CD4-positive, alpha-beta T cell treated with Interleukin-12 subunit alpha and Interleukin-12 subunit beta, for 1 hour (primary cell): ENCODE data around the gene PJA2.

Source experiments
- DNase-seq: peaks from one replicate; pipeline ENCODE4 v3.0.0-alpha.2; 2020

The PJA2 gene

GRCh38 chr5:109349388-109349787, 60.4 kb downstream of the PJA2 start:
- DNase-seq, result no peak

GRCh38 chr5:109347252-109347888, 62.4 kb downstream of the PJA2 start:
- DNase-seq, result no peak

- DNase-seq, result no peak
Measured at GRCh38 chr5:109345699-109346098, 64.1 kb downstream of the PJA2 start.

- no peak for DNase-seq
Measured at GRCh38 chr5:109340351-109340750, 69.4 kb downstream of the PJA2 start.

- DNase-seq, result no peak
Measured at GRCh38 chr5:109335114-109335513, 74.7 kb downstream of the PJA2 start.

- no peak for DNase-seq
Measured at GRCh38 chr5:109334056-109334455, 75.7 kb downstream of the PJA2 start.

- DNase-seq, result no peak
Measured at GRCh38 chr5:109329333-109330237, 80.2 kb downstream of the PJA2 start.

GRCh38 chr5:109328626-109329025, 81.1 kb downstream of the PJA2 start:
- no peak for DNase-seq

- DNase-seq, result no peak
Measured at GRCh38 chr5:109327570-109327969, 82.2 kb downstream of the PJA2 start.

GRCh38 chr5:109326919-109327318, 82.9 kb downstream of the PJA2 start:
- no peak for DNase-seq

GRCh38 chr5:109325456-109325855, 84.3 kb downstream of the PJA2 start:
- no peak for DNase-seq

GRCh38 chr5:109324931-109325330, 84.8 kb downstream of the PJA2 start:
- DNase-seq, result no peak

- DNase-seq, result no peak
Measured at GRCh38 chr5:109324351-109324750, 85.4 kb downstream of the PJA2 start.

GRCh38 chr5:109322694-109323093, 87.1 kb downstream of the PJA2 start:
- DNase-seq, result no peak

- DNase-seq, result no peak
Measured at GRCh38 chr5:109319351-109319750, 90.4 kb downstream of the PJA2 start.

GRCh38 chr5:109318455-109319108, 91.2 kb downstream of the PJA2 start:
- no peak for DNase-seq

- no peak for DNase-seq
Measured at GRCh38 chr5:109316634-109317033, 93.1 kb downstream of the PJA2 start.

- DNase-seq, result no peak
Measured at GRCh38 chr5:109315245-109315644, 94.5 kb downstream of the PJA2 start.

GRCh38 chr5:109313127-109313526, 96.6 kb downstream of the PJA2 start:
- no peak for DNase-seq

GRCh38 chr5:109312695-109313094, 97.1 kb downstream of the PJA2 start:
- DNase-seq, result no peak

- no peak for DNase-seq
Measured at GRCh38 chr5:109310315-109310714, 99.5 kb downstream of the PJA2 start.

- DNase-seq, result no peak
Measured at GRCh38 chr5:109309326-109310063, 100.3 kb downstream of the PJA2 start.

- no peak for DNase-seq
Measured at GRCh38 chr5:109307951-109308350, 101.8 kb downstream of the PJA2 start.
